ENCODE results near the gene WRAP53.

DNA sequence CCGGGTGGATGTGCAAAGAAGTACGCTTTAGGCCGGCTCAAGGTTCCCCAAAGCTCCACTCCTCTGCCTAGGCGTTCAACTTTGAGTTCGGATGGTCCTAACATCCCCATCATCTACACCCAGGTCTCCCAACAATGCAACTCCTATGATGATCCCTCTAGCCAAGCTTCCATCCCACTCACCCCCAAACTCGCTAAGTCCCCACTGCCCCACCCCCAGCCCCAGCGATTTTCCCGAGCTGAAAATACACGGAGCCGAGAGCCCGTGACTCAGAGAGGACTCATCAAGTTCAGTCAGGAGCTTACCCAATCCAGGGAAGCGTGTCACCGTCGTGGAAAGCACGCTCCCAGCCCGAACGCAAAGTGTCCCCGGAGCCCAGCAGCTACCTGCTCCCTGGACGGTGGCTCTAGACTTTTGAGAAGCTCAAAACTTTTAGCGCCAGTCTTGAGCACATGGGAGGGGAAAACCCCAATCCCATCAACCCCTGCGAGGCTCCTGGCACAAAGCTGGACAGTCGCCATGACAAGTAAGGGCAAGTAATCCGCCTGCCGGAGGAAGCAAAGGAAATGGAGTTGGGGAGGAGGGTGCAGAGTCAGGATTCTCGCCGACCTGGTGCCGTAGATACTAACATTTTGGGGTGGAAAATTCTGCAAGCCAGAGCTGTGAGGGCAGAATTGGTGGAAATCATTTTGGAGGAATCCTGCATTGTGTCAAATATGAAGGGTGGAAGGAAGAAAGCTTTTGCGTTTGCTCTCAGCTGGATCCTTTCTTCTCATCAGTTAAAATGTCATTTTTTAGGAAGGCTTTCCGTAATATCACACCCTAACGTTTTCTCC, 987 bp upstream of the WRAP53 start, which contains the start of gene TP53:
- TF ChIP-seq CTCF (IDR thresholded peaks at IDR 0.05) (no peak), POLR2AphosphoS5 (IDR thresholded peaks at IDR 0.05) (peak; percentile 93 to 95 (median 93))

Data from transverse colon (tissue), 4 donors.